ENCODE results near the gene DLG2.

Gene DLG2

GRCh38 chr11:85485902-85486301, 141.2 kb downstream of the DLG2 start:
- DNase-seq (ENCODE audit: low read depth in 2 of 2) = no peak
- no peak overlapping the region for H3K4me3 ChIP-seq (replicated peaks in 1 of 2; ENCODE audit: low read depth in 2 of 2, low read length in 2 of 2)
- no peak for TF ChIP-seq CTCF (IDR thresholded peaks at IDR 0.05; ENCODE audit: low read depth, low read length)

- no peak overlapping the region for H3K4me3 ChIP-seq (replicated peaks in 1 of 2; ENCODE audit: low read depth in 2 of 2, low read length in 2 of 2)
- peak in 1 of 2 donors; percentile 45 for DNase-seq (ENCODE audit: low read depth in 2 of 2)
- no peak for TF ChIP-seq CTCF (IDR thresholded peaks at IDR 0.05; ENCODE audit: low read depth, low read length)
Measured at GRCh38 chr11:85483861-85484260, 143.3 kb downstream of the DLG2 start.

- no peak for TF ChIP-seq CTCF (IDR thresholded peaks at IDR 0.05; ENCODE audit: low read depth, low read length)
- no peak for DNase-seq (ENCODE audit: low read depth in 2 of 2)
- no peak overlapping the region for H3K4me3 ChIP-seq (replicated peaks in 1 of 2; ENCODE audit: low read depth in 2 of 2, low read length in 2 of 2)
Measured at GRCh38 chr11:85481862-85482261, 145.3 kb downstream of the DLG2 start.

- H3K4me3 ChIP-seq (replicated peaks in 1 of 2; ENCODE audit: low read depth in 2 of 2, low read length in 2 of 2) = no peak overlapping the region
- no peak for DNase-seq (ENCODE audit: low read depth in 2 of 2)
- TF ChIP-seq CTCF (IDR thresholded peaks at IDR 0.05; ENCODE audit: low read depth, low read length) = no peak
Measured at GRCh38 chr11:85475660-85476517, 151.3 kb downstream of the DLG2 start.

- no peak for TF ChIP-seq CTCF (IDR thresholded peaks at IDR 0.05; ENCODE audit: low read depth, low read length)
- DNase-seq (ENCODE audit: low read depth in 2 of 2) = no peak
- no peak overlapping the region for H3K4me3 ChIP-seq (replicated peaks in 1 of 2; ENCODE audit: low read depth in 2 of 2, low read length in 2 of 2)
Measured at GRCh38 chr11:85472953-85473352, 154.2 kb downstream of the DLG2 start.

GRCh38 chr11:85464283-85464682, 162.9 kb downstream of the DLG2 start:
- DNase-seq (ENCODE audit: low read depth in 2 of 2) = no peak
- TF ChIP-seq CTCF (IDR thresholded peaks at IDR 0.05; ENCODE audit: low read depth, low read length) = no peak
- no peak overlapping the region for H3K4me3 ChIP-seq (replicated peaks in 1 of 2; ENCODE audit: low read depth in 2 of 2, low read length in 2 of 2)
